HepG2 (cell line): ENCODE data around the gene VPS26A. TPM values are rescaled to one million over a fixed set of nuclear protein-coding genes. Genes with fewer than 3 reads are reported as not detected.

Source experiments
- ARNT ChIP-seq: fragments of 450-650 bp; IDR thresholded peaks from 2 replicates; pipeline ENCODE4 v1.6.1; 2017
- KLF12 ChIP-seq: sonication (generic); formaldehyde crosslinking; IDR thresholded peaks from 2 replicates; pipeline ENCODE4 v1.4.0; 2020; ENCODE audit warnings: missing genetic modification reagents, borderline replicate concordance
- KLF15 ChIP-seq: sonication (generic); formaldehyde crosslinking; IDR thresholded peaks from 2 replicates; pipeline ENCODE4 v1.8.1; 2023; ENCODE audit warnings: borderline replicate concordance, mild to moderate bottlenecking, inconsistent platforms, missing genetic modification reagents, mixed read lengths
- NKX3-1 ChIP-seq: sonication (generic); formaldehyde crosslinking; IDR thresholded peaks from 2 replicates; pipeline ENCODE4 v1.5.0; 2020; ENCODE audit warnings: missing genetic modification reagents
- NR2F1 ChIP-seq, 2 experiments: fragments of 450-650 bp in 1 of 2; formaldehyde crosslinking in 1 of 2; IDR thresholded peaks; 2 replicates each; pipeline versions ENCODE4 v1.5.0 to v1.6.1; 2016 to 2020; ENCODE audit warnings: mild to moderate bottlenecking in 1 of 2, missing compliant biosample characterization in 1 of 2, missing genetic modification reagents in 1 of 2, moderate library complexity in 1 of 2
- SATB2 ChIP-seq: sonication (generic); formaldehyde crosslinking; IDR thresholded peaks from 2 replicates; pipeline ENCODE4 v1.5.0; 2020; ENCODE audit warnings: missing genetic modification reagents
- SKI ChIP-seq: fragments of 450-650 bp; IDR thresholded peaks from one replicate; pipeline ENCODE4 v1.6.1; 2018; ENCODE audit warnings: mild to moderate bottlenecking; ENCODE audit not compliant: partially characterized antibody
- TBX2 ChIP-seq: sonication (generic); formaldehyde crosslinking; IDR thresholded peaks from 2 replicates; pipeline ENCODE4 v1.5.0; 2020; ENCODE audit warnings: missing genetic modification reagents, mild to moderate bottlenecking, borderline replicate concordance
- TEAD3 ChIP-seq: optimal IDR thresholded peaks from 2 replicates; pipeline ENCODE3; 2016; ENCODE audit warnings: borderline replicate concordance
- ZNF251 ChIP-seq: sonication (generic); formaldehyde crosslinking; IDR thresholded peaks from 2 replicates; pipeline ENCODE4 v1.9.0; 2021; ENCODE audit warnings: mild to moderate bottlenecking, missing genetic modification reagents
- ZNF724P ChIP-seq: sonication (generic); formaldehyde crosslinking; IDR thresholded peaks from 2 replicates; pipeline ENCODE4 v1.8.0; 2022; ENCODE audit warnings: missing genetic modification reagents, borderline replicate concordance
- ZNF772 ChIP-seq: sonication (generic); formaldehyde crosslinking; IDR thresholded peaks from 2 replicates; pipeline ENCODE4 v1.5.0; 2020; ENCODE audit warnings: mild to moderate bottlenecking, missing genetic modification reagents
- ZNF773 ChIP-seq: sonication (generic); formaldehyde crosslinking; IDR thresholded peaks from 2 replicates; pipeline ENCODE4 v1.4.0; 2020; ENCODE audit warnings: missing genetic modification reagents, borderline replicate concordance
- polyA plus RNA-seq, 8 experiments: library from polyadenylated mRNA; depleted of rRNA in 3 of 8; stranded (reverse) in 7 of 8; unstranded in 1 of 8; fragments of >200 nt; fragmentation: Illumina TruSeq in 4 of 8; extraction: Trizol in 4 of 8; gene quantifications; 2 replicates each; pipeline versions ENCODE4 v1.2.1 to v1.2.3, GENCODE V29; 2011 to 2016; ENCODE audit warnings: low read depth in 4 of 8, missing spikeins in 1 of 8, mixed read lengths in 1 of 8; ENCODE audit not compliant: insufficient read depth in 1 of 8
- total RNA-seq, 5 experiments: library from RNA; depleted of rRNA; stranded (reverse); fragments of >200 nt; fragmentation: Illumina TruSeq; extraction: Trizol; gene quantifications; 2 replicates each; pipeline ENCODE4 v1.2.3, GENCODE V29; 2016; ENCODE audit warnings: low read depth in 1 of 5
- TF ChIP-seq, protein P1 (sequence below): sonication (generic); formaldehyde crosslinking; conservative IDR thresholded peaks from 2 replicates; pipeline ENCODE4 v1.8.1; 2023; ENCODE audit warnings: missing genetic modification reagents
- TF ChIP-seq, protein P2 (sequence below): sonication (generic); formaldehyde crosslinking; IDR thresholded peaks from 2 replicates; pipeline ENCODE4 v1.5.0; 2020; ENCODE audit warnings: missing genetic modification reagents, mild to moderate bottlenecking, borderline replicate concordance
- TF ChIP-seq, protein P3 (sequence below): sonication (generic); formaldehyde crosslinking; IDR thresholded peaks from 2 replicates; pipeline ENCODE4 v1.4.0; 2020; ENCODE audit warnings: missing genetic modification reagents
- TF ChIP-seq, protein P4 (sequence below): sonication (generic); formaldehyde crosslinking; IDR thresholded peaks from 2 replicates; pipeline ENCODE4 v1.4.0; 2020; ENCODE audit warnings: missing genetic modification reagents, mild to moderate bottlenecking, borderline replicate concordance
- TF ChIP-seq, protein P5 (sequence below): sonication (generic); formaldehyde crosslinking; IDR thresholded peaks from 2 replicates; pipeline ENCODE4 v1.4.0; 2020; ENCODE audit warnings: missing genetic modification reagents
- TF ChIP-seq, protein P6 (sequence below): IDR thresholded peaks from 2 replicates; pipeline ENCODE4 v1.6.1; 2016; ENCODE audit warnings: missing compliant biosample characterization, missing genetic modification reagents, borderline replicate concordance

Gene VPS26A
- total and polyA plus RNA-seq, 2 of the 13 experiments (the other 11 are each of a cell fraction or from before 2014, with no cell fraction given): 12.9 to 32.6 TPM

DNA sequence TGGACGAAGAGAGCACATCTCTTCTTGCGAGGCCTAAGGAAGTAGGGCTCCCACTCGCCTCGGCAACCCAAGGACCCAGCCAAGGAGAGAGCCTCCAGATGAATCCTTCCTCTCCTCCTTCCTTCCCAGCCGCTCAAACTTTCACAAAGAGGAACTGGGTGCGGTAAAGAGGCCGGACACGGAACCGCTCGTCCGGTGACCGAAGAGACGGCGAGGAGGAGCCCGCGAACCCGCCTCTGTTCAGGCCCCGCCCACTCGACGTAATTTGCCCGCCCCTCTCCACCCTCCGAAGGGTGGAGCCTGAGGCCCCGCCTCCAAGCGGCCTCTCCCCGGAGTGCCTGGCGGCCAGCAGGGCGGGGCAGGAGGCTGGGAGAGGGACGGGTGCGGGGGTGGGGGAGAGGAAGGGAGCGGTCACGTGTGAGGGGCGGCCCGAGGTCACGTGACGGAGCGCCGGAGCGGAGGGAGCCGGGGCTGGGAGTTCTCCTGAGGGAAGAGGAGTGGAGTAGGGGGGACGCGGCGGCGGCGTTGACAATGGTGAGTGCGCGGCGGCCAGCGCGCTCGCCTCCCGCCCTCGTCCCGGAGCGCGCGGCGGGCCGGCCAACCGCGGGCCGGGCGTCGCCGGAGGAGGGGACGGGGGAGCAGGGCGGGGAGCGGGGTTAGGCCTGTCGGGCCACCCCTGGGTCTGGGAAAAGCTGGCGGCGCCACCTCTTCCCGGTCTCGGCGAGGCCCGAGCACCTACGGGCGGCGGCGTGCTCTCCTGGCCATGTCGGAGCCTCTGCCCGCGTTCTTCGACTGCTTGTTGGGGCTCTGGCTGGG, at the start of gene VPS26A (continued):
- TF ChIP-seq, protein P1, sequence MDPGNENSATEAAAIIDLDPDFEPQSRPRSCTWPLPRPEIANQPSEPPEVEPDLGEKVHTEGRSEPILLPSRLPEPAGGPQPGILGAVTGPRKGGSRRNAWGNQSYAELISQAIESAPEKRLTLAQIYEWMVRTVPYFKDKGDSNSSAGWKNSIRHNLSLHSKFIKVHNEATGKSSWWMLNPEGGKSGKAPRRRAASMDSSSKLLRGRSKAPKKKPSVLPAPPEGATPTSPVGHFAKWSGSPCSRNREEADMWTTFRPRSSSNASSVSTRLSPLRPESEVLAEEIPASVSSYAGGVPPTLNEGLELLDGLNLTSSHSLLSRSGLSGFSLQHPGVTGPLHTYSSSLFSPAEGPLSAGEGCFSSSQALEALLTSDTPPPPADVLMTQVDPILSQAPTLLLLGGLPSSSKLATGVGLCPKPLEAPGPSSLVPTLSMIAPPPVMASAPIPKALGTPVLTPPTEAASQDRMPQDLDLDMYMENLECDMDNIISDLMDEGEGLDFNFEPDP: no peak
- TF ChIP-seq NR2F1 (CRISPR knock-in tag; IDR thresholded peaks at IDR 0.05): no peak
- TF ChIP-seq ZNF773: no peak
- no peak; the same call in 1 of the 2 replicates for TF ChIP-seq KLF12 (CRISPR knock-in tag)
- TF ChIP-seq, protein P2, sequence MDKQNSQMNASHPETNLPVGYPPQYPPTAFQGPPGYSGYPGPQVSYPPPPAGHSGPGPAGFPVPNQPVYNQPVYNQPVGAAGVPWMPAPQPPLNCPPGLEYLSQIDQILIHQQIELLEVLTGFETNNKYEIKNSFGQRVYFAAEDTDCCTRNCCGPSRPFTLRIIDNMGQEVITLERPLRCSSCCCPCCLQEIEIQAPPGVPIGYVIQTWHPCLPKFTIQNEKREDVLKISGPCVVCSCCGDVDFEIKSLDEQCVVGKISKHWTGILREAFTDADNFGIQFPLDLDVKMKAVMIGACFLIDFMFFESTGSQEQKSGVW (CRISPR knock-in tag): no peak
- TF ChIP-seq, protein P3, sequence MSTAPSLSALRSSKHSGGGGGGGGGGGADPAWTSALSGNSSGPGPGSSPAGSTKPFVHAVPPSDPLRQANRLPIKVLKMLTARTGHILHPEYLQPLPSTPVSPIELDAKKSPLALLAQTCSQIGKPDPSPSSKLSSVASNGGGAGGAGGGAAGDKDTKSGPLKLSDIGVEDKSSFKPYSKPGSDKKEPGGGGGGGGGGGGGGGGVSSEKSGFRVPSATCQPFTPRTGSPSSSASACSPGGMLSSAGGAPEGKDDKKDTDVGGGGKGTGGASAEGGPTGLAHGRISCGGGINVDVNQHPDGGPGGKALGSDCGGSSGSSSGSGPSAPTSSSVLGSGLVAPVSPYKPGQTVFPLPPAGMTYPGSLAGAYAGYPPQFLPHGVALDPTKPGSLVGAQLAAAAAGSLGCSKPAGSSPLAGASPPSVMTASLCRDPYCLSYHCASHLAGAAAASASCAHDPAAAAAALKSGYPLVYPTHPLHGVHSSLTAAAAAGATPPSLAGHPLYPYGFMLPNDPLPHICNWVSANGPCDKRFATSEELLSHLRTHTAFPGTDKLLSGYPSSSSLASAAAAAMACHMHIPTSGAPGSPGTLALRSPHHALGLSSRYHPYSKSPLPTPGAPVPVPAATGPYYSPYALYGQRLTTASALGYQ: no peak
- no peak for TF ChIP-seq ARNT
- TF ChIP-seq, protein P4, sequence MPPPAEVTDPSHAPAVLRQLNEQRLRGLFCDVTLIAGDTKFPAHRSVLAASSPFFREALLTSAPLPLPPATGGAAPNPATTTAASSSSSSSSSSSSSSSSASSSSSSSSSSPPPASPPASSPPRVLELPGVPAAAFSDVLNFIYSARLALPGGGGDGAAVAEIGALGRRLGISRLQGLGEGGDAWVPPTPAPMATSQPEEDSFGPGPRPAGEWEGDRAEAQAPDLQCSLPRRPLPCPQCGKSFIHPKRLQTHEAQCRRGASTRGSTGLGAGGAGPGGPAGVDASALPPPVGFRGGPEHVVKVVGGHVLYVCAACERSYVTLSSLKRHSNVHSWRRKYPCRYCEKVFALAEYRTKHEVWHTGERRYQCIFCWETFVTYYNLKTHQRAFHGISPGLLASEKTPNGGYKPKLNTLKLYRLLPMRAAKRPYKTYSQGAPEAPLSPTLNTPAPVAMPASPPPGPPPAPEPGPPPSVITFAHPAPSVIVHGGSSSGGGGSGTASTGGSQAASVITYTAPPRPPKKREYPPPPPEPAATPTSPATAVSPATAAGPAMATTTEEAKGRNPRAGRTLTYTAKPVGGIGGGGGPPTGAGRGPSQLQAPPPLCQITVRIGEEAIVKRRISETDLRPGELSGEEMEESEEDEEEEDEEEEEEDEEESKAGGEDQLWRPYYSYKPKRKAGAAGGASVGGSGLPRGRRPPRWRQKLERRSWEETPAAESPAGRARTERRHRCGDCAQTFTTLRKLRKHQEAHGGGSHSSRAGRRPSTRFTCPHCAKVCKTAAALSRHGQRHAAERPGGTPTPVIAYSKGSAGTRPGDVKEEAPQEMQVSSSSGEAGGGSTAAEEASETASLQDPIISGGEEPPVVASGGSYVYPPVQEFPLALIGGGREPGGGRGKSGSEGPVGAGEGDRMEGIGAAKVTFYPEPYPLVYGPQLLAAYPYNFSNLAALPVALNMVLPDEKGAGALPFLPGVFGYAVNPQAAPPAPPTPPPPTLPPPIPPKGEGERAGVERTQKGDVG: peak; percentile 83; the same call in 1 of the 2 replicates
- no peak for TF ChIP-seq KLF15
- TF ChIP-seq NKX3-1 (CRISPR knock-in tag): 0 out of 2 replicates have a peak, but pooled peaks have one; percentile 38
- TF ChIP-seq, protein P5, sequence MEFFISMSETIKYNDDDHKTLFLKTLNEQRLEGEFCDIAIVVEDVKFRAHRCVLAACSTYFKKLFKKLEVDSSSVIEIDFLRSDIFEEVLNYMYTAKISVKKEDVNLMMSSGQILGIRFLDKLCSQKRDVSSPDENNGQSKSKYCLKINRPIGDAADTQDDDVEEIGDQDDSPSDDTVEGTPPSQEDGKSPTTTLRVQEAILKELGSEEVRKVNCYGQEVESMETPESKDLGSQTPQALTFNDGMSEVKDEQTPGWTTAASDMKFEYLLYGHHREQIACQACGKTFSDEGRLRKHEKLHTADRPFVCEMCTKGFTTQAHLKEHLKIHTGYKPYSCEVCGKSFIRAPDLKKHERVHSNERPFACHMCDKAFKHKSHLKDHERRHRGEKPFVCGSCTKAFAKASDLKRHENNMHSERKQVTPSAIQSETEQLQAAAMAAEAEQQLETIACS (CRISPR knock-in tag): no peak
- TF ChIP-seq SATB2 (CRISPR knock-in tag): no peak
- no peak for TF ChIP-seq SKI
- TF ChIP-seq ZNF772: no peak; the same call in 1 of the 2 replicates
- no peak for TF ChIP-seq ZNF251 (CRISPR knock-in tag)
- no peak for TF ChIP-seq ZNF724P (CRISPR knock-in tag)
- TF ChIP-seq TBX2 (CRISPR knock-in tag): no peak
- TF ChIP-seq TEAD3 (CRISPR knock-in tag): peak; percentile 19
- TF ChIP-seq, protein P6, sequence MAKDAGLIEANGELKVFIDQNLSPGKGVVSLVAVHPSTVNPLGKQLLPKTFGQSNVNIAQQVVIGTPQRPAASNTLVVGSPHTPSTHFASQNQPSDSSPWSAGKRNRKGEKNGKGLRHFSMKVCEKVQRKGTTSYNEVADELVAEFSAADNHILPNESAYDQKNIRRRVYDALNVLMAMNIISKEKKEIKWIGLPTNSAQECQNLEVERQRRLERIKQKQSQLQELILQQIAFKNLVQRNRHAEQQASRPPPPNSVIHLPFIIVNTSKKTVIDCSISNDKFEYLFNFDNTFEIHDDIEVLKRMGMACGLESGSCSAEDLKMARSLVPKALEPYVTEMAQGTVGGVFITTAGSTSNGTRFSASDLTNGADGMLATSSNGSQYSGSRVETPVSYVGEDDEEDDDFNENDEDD (CRISPR knock-in tag): peak; percentile 49; the same call in 1 of the 2 replicates
